Peyer's patch (tissue), 4 donors: ENCODE measurements around the gene LAD1. TPM values are rescaled to one million over a fixed set of nuclear protein-coding genes. Genes with fewer than 3 reads are reported as not detected.

Experiments used
- DNase-seq, 3 donors: peaks; one replicate each; pipeline ENCODE4 v3.0.0-alpha.2; 2017 to 2019
- H3K27ac ChIP-seq, 4 donors: fragments of 200-600 bp; sonication (generic); one replicate each; pipeline ENCODE4 v1.5.1; 2016 to 2019
- H3K27me3 ChIP-seq, 2 donors: fragments of 200-600 bp; sonication (generic); one replicate each; pipeline ENCODE4 v1.5.1; 2019
- H3K36me3 ChIP-seq, 3 donors: fragments of 200-600 bp; sonication (generic); one replicate each; pipeline ENCODE4 v1.5.1; 2016 to 2019
- H3K4me1 ChIP-seq, 4 donors: fragments of 200-600 bp; sonication (generic); one replicate each; pipeline ENCODE4 v1.5.1; 2016 to 2019
- H3K4me3 ChIP-seq, 4 donors: fragments of 200-600 bp; sonication (generic); 1 replicate in 3 of 4; 2 replicates in 1 of 4; pipeline ENCODE4 v1.5.1; 2016 to 2019; ENCODE audit warnings: mild to moderate bottlenecking in 1 of 4
- H3K9me3 ChIP-seq, 4 donors: fragments of 200-600 bp; sonication (generic); one replicate each; pipeline ENCODE4 v1.5.1; 2016 to 2019; ENCODE audit warnings: mild to moderate bottlenecking in 1 of 4
- CTCF ChIP-seq, 6 experiments: fragments of 450-650 bp in 4 of 6; fragments of 200-600 bp in 2 of 6; sonication (generic) in 1 of 6; IDR thresholded peaks; one replicate each; pipeline ENCODE4 v1.5.1; 2017 to 2019; ENCODE audit warnings: antibody characterized with exemption in 6 of 6, mild to moderate bottlenecking in 3 of 6, moderate library complexity in 1 of 6
- POLR2A ChIP-seq, 2 donors: fragments of 450-650 bp; IDR thresholded peaks; one replicate each; pipeline ENCODE4 v1.5.1; 2017; ENCODE audit warnings: antibody characterized with exemption in 2 of 2, mild to moderate bottlenecking in 2 of 2, moderate library complexity in 2 of 2
- total RNA-seq, 4 donors: library from RNA; depleted of rRNA; stranded (reverse); fragments of >200 nt; gene quantifications; one replicate each; pipeline ENCODE4 v1.1.0, GENCODE V29; 2016

LAD1 gene, protein sequence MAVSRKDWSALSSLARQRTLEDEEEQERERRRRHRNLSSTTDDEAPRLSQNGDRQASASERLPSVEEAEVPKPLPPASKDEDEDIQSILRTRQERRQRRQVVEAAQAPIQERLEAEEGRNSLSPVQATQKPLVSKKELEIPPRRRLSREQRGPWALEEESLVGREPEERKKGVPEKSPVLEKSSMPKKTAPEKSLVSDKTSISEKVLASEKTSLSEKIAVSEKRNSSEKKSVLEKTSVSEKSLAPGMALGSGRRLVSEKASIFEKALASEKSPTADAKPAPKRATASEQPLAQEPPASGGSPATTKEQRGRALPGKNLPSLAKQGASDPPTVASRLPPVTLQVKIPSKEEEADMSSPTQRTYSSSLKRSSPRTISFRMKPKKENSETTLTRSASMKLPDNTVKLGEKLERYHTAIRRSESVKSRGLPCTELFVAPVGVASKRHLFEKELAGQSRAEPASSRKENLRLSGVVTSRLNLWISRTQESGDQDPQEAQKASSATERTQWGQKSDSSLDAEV
- total RNA-seq, result 100 to 1,000 TPM; 106 to 224 (median 192) TPM

DNA sequence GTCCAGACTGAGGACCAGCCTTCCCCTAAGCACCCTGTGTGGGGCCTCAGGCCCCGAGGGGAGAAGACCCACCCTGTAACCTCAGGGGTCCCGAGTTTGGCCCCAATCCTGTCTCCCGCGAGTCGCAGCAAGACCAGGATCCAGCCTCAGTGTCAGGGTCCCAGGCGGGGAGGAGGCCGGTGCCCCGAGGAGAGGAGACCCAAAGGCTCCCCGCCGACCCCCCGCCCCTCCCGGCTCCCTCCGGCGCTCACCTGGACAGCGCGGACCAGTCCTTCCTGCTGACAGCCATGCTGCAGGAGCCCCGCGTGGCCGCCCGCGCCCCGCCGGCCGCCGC, at the start of gene LAD1:
LAD1 (minus strand) TSS at position 307 of the 334 bp plus-strand sequence; CDS start at position 289, 18 bp downstream.
- peaks cover 0 to 11% (median 3%) of the 10 kb centered on the region in 4 donors for H3K4me1 ChIP-seq
- H3K36me3 ChIP-seq, result no peaks in the 10 kb centered on the region
- peak within 1 kb of the TSS; percentile 22 to 77 (median 54) for H3K4me3 ChIP-seq
- no peak for DNase-seq
- TF ChIP-seq CTCF (IDR thresholded peaks at IDR 0.05), result peak in 1 of 6 experiments; percentile 3
- no peak for TF ChIP-seq POLR2A (IDR thresholded peaks at IDR 0.05)
- H3K27ac ChIP-seq, result peak within 1 kb of the TSS in 3 of 4 donors; percentile 82 to 96 (median 93)
- no peaks in the 10 kb centered on the region for H3K27me3 ChIP-seq
- H3K9me3 ChIP-seq, result no peaks in the 10 kb centered on the region

DNA sequence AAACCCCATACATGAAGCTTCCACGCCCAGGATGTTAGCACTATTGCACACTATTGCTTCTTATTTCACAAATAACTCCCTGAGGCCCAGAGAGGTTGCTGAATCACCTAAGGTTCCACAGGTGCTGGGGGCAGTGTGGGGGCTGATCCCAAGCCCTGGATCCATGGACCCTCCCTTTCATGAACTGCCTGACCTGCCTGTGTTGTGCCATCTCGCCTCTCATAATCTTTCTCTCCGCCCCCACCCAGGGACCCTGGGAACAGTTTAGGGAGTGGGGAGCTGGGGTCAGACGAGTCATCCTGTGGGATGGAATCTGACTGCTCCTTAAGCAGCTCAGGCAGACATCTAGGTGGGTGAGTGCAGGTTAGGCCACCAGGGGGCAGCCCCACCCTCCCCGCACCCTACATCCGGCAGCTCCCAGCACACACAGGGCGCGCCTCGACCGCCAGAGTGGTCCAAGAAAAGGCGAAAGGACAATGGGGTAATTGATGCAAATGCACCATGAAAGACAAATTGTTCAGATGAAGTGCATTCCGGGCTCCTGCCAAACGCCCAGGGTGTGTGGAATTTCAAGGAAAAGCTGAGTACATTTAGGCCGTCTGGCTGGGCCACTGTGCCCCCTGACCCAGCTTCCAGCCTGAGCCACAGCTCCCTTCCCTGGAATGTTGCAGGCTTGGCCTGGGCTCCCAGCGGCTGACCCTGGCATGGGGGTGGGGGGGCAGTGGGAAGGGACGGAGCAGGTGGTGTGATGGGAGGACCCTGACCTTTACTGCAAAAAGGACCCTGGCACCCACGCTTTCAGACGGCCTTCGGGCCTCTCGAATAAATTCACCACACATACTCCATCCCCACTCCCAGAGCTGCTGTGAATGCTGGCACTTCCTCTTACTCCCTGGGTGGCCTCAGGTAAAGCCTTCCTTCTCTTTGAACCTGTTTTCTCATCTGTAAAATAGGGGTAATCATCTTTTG, 49.1 kb upstream of the LAD1 start:
- H3K36me3 ChIP-seq, result no peaks in the 10 kb centered on the region
- no peaks in the 10 kb centered on the region for H3K9me3 ChIP-seq
- no peaks in the 10 kb centered on the region for H3K27me3 ChIP-seq
- TF ChIP-seq CTCF (IDR thresholded peaks at IDR 0.05), result peak; percentile 53 to 84 (median 78)
- TF ChIP-seq POLR2A (IDR thresholded peaks at IDR 0.05), result no peak
- H3K4me1 ChIP-seq, result peaks cover 0 to 17% (median 0%) of the 10 kb centered on the region in 4 donors
- peak; percentile 43 to 86 (median 83) for DNase-seq
- H3K27ac ChIP-seq, result peak overlapping the region in 2 of 4 donors; percentile 39
- no peak overlapping the region for H3K4me3 ChIP-seq

DNA sequence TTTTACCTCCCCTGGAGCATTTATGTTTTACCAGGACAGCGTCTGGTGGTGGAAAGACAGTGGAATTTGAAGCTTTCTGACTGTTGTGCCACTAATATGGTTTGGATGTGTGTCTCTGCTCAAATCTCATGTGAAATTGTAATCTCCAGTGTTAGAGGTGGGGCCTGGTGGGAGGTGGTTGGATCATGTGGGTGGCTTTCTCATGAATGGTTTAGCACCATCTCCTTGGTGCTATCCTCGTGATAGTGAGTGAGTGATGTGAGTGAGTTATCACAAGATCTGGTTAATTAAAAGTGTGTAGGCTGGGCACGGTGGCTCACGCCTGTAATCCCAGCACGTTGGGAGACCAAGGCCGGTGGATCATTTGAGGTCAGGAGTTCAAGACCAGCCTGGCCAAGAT, 46.2 kb upstream of the LAD1 start:
- Histone ChIP-seq H3K4me3 (no peak overlapping the region), H3K27ac (no peak overlapping the region), H3K27me3 (no peaks in the 10 kb centered on the region), H3K4me1 (peaks cover 0 to 9% (median 0%) of the 10 kb centered on the region in 4 donors), H3K9me3 (no peaks in the 10 kb centered on the region), H3K36me3 (no peaks in the 10 kb centered on the region)
- no peak for TF ChIP-seq POLR2A (IDR thresholded peaks at IDR 0.05)
- TF ChIP-seq CTCF (IDR thresholded peaks at IDR 0.05), result no peak
- no peak for DNase-seq

GRCh38 chr1:201444792-201445191, 45.7 kb upstream of the LAD1 start:
- no peaks in the 10 kb centered on the region for H3K9me3 ChIP-seq
- TF ChIP-seq POLR2A (IDR thresholded peaks at IDR 0.05) (no peak), CTCF (IDR thresholded peaks at IDR 0.05) (no peak)
- peaks cover 0 to 9% (median 0%) of the 10 kb centered on the region in 4 donors for H3K4me1 ChIP-seq
- no peak overlapping the region for H3K4me3 ChIP-seq
- no peaks in the 10 kb centered on the region for H3K36me3 ChIP-seq
- H3K27me3 ChIP-seq, result no peaks in the 10 kb centered on the region
- H3K27ac ChIP-seq, result no peak overlapping the region
- no peak for DNase-seq

GRCh38 chr1:201443747-201444146, 44.6 kb upstream of the LAD1 start:
- H3K4me3 ChIP-seq, result no peak overlapping the region
- H3K36me3 ChIP-seq, result no peaks in the 10 kb centered on the region
- H3K4me1 ChIP-seq, result peaks cover 0 to 9% (median 0%) of the 10 kb centered on the region in 4 donors
- no peak for DNase-seq
- no peak overlapping the region for H3K27ac ChIP-seq
- no peak for TF ChIP-seq POLR2A (IDR thresholded peaks at IDR 0.05)
- no peak for TF ChIP-seq CTCF (IDR thresholded peaks at IDR 0.05)
- H3K9me3 ChIP-seq, result no peaks in the 10 kb centered on the region
- H3K27me3 ChIP-seq, result no peaks in the 10 kb centered on the region
